GM21723 (cell line): ENCODE results near the gene TECTA.
"Not testable (repeated sequence)": the region's sequence is repeated elsewhere in the genome, so short reads cannot be mapped to it uniquely, and the experiment has no call there.

Source experiments
- ATAC-seq: cut with Tn5 transposase; IDR thresholded peaks from one replicate; pipeline ENCODE4 v1.9.1; 2021; ENCODE audit warnings: mild to moderate bottlenecking, moderate library complexity; ENCODE audit not compliant: unreplicated experiment

TECTA gene

DNA sequence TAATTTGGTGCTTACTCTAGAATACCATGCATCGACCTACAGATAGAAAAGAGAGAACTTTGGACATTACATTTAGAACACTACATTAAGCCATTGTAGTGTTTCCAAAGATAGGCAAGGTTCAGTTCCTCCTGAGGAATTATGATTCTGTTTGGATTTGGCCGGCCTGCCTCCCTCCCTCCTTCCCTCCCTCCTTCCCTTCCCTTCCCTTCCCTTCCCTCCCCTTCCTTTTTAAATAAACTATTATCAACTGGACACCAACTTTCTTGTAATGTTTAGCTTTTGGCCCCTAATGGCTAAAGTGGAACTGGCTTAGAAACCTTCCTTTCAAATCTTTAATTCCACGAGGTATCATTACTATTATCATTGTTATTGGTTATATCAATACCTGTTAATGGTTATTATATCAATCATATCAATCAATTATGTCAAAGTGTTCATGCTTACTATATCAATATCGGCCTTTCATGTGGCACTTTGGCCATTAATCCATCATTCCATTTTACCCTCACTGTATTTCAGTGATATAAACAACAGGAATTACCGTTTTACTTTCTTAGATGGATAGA is 60.4 kb downstream of the TECTA start:
- no peak for ATAC-seq

GRCh38 chr11:121163658-121164308 is 62.7 kb downstream of the TECTA start:
- ATAC-seq = no peak

DNA sequence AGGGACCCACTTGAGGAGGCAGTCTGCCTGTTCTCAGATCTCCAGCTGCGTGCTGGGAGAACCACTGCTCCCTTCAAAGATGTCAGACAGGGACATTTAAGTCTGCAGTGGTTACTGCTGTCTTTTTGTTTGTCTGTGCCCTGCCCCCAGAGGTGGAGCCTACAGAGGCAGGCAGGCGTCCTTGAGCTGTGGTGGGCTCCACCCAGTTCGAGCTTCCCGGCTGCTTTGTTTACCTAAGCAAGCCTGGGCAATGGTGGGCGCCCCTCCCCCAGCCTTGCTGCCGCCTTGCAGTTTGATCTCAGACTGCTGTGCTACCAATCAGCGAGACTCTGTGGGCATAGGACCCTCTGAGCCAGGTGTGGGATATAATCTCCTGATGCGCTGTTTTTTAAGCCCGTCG is 76.6 kb downstream of the TECTA start:
- ATAC-seq = not testable (repeated sequence)

DNA sequence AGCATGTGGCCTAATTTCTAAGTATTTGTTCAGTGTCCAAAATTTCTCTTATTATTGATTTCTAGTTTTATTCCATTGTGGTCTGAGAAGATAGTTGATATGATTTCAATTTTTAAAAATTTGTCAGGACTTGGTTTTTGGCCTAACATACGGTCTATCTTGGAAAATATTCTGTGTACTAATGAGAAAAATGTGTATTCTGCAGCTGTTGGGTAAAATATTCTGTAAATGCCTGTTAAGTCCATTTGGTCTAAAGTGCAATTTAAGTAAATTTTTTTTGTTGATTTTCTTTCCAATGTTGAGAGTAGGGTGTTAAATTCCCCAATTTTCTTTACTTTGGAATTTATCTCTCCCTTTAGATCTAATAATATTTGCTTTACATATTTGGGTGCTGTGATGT is 78.3 kb downstream of the TECTA start:
- no peak for ATAC-seq

DNA sequence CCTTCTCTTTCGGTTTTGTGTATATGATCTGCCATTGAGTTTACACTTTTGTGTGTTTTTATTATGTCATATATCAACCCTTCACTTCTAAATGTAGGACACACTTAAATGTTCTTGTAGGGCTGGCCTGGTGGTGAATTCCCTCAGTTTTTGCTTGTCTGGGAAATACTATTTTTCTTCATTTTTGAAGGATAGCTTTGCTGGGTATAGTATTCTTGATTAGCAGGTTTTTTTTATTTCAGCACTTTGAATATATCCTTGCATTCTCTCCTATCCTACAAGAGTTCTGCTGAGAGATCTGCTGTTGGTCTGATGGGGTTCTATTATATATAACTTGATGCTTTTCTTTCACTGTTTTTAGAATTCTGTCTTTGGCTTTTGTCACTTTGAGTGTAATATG is 79.1 kb downstream of the TECTA start:
- ATAC-seq = no peak

- no peak for ATAC-seq
Observed at GRCh38 chr11:121188776-121189175, 87.7 kb downstream of the TECTA start.

DNA sequence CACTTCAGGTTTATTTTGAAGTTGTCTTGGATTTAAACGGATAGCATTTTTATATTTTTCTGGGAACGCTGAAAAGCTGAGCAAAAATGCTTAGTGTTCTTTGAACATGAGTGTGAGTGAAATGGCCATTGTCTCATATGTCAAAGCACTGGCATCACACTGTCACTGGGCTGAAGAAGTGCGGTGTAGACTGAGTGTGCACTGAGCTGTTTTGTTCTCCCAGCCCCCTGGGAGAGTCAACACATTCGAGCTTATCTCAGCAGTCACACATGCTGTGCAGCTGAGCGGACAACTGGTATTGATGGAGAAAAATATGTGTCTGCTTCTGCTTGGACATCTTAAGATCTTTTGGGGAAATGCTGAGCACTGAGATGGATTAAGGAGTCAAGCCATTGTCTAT is 90.8 kb downstream of the TECTA start:
- ATAC-seq = no peak

GRCh38 chr11:121194731-121195596 is 93.9 kb downstream of the TECTA start:
- peak; percentile 72 for ATAC-seq

- ATAC-seq = no peak
Observed at GRCh38 chr11:121198491-121198890, 97.4 kb downstream of the TECTA start.

GRCh38 chr11:121199516-121199915 is 98.5 kb downstream of the TECTA start:
- ATAC-seq = no peak

GRCh38 chr11:121206810-121207209 is 105.8 kb downstream of the TECTA start:
- no peak for ATAC-seq

DNA sequence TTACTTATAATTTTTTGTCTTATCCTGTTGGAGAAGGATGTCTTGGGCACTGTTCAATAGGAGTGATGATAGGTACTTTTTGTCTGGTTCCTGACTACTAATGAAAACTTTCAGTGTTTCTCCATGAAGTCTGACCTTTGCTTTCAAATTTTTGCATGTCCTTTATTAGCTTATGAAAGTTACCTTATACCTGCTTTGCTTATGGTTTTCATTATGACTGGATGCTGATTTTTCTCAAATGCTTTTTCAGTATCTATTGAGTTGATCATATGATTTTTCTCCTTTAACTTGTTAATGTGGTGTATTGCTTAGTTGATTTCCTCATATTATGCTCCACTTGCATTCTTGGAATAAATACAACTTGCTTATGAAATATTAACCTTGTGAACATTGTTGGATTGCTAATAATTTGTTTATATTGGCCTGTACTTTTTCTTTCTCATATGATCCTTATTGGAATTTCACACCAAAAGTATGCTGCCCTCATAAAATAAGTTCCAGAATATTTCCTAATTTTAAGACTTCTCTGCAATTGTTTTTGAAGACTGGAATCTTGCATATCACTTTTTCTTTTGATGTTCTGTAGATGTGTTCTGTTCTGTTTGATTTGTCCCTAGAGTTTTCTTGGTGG is 106.6 kb downstream of the TECTA start:
- peak; percentile 74 for ATAC-seq

DNA sequence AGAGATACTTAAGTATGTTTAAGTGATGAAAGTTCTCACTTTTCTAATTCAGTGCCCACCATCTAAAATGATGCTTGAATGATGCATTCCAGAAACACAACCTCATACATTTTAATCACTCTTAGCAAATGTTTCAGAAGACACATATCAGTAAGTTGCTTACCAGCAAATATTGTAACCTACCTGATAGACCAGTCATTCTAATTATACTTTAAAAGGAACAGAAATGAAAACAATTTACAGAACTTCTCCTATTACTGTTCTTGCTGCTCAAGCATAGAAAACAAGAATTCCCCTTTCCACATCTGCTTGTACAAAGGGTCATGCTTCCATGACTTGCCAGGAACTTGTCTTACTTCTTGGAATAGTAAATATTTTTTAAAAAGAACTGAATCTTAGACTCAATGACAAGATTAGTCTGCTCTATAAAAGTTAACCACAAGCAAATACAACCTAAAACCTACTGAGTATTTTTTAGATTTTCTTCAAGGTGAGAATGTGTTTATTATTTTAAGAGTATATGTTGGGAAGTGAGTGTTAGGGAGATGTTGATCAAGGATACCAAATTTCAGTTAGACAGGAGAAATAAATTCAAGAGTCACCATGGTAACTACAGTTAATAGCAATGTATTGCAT is 109.5 kb downstream of the TECTA start:
- no peak for ATAC-seq

DNA sequence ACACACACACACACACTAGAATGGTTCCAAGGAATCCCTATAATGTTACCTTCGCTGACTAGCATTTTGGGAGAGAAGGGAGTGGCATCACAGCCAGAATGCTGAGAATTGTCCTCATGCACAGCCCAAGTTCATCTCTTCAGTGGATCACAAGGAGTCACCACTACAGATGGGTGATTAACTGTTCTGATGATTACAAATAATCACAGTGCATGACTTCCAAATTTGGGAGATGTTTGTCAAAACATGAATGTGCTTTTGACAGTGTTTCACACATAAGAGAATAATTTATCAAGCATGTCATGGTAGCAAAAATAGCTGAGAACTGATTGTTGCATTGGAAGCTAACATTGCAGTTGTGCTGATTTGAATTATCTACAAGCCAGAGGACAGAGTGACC is 110.6 kb downstream of the TECTA start:
- no peak for ATAC-seq

GRCh38 chr11:121212536-121213361 is 111.7 kb downstream of the TECTA start:
- no peak for ATAC-seq

- no peak for ATAC-seq
Observed at GRCh38 chr11:121213362-121213893, 112.4 kb downstream of the TECTA start.

DNA sequence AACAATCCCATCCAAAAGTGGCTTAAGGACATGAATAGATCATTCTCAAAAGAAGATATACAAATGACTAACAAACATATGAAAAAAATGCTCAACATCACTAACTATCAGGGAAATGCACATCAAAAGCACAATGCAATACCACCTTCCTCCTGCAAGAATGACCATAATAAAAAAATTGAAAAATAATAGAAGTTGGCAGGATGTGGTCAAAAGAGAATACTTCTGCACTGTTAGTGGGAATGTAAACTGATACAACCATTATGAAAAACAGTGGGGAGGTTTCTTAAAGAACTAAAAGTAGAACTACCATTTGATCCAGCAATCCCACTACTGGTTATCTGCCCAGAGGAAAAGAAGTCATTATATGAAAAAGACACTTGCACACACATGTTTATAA is 113.8 kb downstream of the TECTA start:
- ATAC-seq = no peak

DNA sequence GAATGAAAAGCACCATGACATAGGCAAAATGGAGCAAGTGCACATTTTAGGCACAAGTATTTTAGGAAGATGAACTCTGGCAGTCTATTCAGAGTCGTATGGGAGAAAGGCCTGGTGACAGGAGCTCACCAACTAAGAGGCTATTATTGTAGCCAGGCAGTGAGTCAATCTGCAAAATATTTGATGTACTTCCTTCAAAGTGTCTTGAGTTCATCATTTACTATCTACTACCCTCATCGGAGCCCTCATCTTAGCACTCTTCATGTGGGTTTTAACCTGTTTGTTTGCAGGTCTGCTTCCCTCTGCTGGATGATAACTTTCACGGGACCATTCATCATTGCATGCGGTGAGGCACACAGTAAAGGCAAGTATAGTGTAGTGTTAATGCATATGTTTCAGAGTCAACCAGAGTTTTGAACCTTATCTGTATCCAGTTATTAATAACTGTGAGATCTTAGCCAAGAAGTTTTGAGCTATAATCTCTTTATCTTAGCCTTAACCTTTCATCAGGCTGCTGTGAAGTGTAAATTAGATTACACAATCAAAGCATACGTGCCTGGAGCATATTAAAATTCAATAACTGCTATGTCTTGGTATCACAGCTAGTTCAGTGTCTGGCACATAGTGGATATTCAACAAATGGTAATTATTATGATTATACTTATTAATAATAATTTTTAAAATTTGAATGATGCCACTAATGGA is 120.6 kb downstream of the TECTA start:
- no peak for ATAC-seq

DNA sequence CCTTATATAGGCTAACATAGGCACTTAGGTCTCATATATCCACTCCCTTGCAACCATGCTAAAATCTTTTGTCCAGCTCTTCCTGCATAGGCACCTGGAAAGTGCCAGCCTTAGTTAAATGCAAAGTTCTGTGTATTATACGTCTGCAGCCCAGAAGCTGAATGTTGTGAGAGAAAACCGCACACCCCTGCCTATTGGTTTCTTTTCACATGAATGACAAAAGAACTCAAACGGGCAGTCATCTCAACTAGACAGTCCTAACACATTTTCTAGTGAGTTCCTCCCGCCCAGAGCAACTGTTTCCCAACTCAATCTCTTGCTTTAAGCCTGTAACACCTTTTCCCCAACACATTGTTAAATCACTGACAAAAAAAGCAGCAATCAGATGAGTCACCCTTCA is 122.1 kb downstream of the TECTA start:
- ATAC-seq = no peak
